ENCODE data around the gene TUBGCP6. TPM values are rescaled to one million over a fixed set of nuclear protein-coding genes. Genes with fewer than 3 reads are reported as not detected.

The TUBGCP6 gene
- total RNA-seq, 4 donors from 2014 or later, result 18.7 to 27.4 (median 19.2) TPM

GRCh38 chr22:50226063-50226874 is 18.6 kb downstream of the TUBGCP6 start:
- no peaks in the 10 kb centered on the region for H3K27me3 ChIP-seq
- in situ Hi-C loops (cut with MboI; ENCODE audit: low sequenced_read_pairs in 4 of 4) (no loop called here), intact Hi-C loops (cut with DNase I; ENCODE audit: low total_unique reads) (no loop called here)
- TF ChIP-seq CTCF (IDR thresholded peaks at IDR 0.05 in 4 of 5, conservative IDR thresholded peaks at IDR 0.05 in 1 of 5) (no peak), POLR2A (IDR thresholded peaks at IDR 0.05) (no peak)
- no peak overlapping the region for H3K27ac ChIP-seq
- no peaks in the 10 kb centered on the region for H3K9me3 ChIP-seq
- ATAC-seq (no peak), DNase-seq (no peak)
- H3K4me3 ChIP-seq, result no peak overlapping the region
- H3K4me1 ChIP-seq, result no peaks in the 10 kb centered on the region
- H3K36me3 ChIP-seq, result peaks cover 0 to 70% of the 10 kb centered on the region in 2 donors

GRCh38 chr22:50225200-50225969 is 19.4 kb downstream of the TUBGCP6 start:
- DNase-seq, result no peak

GRCh38 chr22:50224071-50224470 is 20.8 kb downstream of the TUBGCP6 start:
- TF ChIP-seq CTCF (IDR thresholded peaks at IDR 0.05 in 4 of 5, conservative IDR thresholded peaks at IDR 0.05 in 1 of 5) (no peak), POLR2A (IDR thresholded peaks at IDR 0.05) (no peak)
- Histone ChIP-seq H3K27ac (no peak overlapping the region), H3K4me3 (no peak overlapping the region), H3K4me1 (no peaks in the 10 kb centered on the region), H3K27me3 (no peaks in the 10 kb centered on the region), H3K36me3 (peaks cover 0 to 78% of the 10 kb centered on the region in 2 donors), H3K9me3 (no peaks in the 10 kb centered on the region)
- no peak for DNase-seq
- ATAC-seq, result no peak
- in situ Hi-C loops (cut with MboI; ENCODE audit: low sequenced_read_pairs in 4 of 4), result no loop called here
- intact Hi-C loops (cut with DNase I; ENCODE audit: low total_unique reads), result loop anchor here (2.0 kb wide), 1 partner anchor 15 kb away; no protein-coding TSS in a partner anchor

More at GRCh38 chr22:50225200-50225969, 19.4 kb downstream of the TUBGCP6 start:
- H3K4me1 ChIP-seq, result no peaks in the 10 kb centered on the region
- H3K9me3 ChIP-seq, result no peaks in the 10 kb centered on the region
- no peak overlapping the region for H3K27ac ChIP-seq
- no peak for ATAC-seq
- peaks cover 0 to 79% of the 10 kb centered on the region in 2 donors for H3K36me3 ChIP-seq
- intact Hi-C loops (cut with DNase I; ENCODE audit: low total_unique reads), result loop anchor here (2.0 kb wide), 1 partner anchor 13 kb away; no protein-coding TSS in a partner anchor
- TF ChIP-seq CTCF (IDR thresholded peaks at IDR 0.05 in 4 of 5, conservative IDR thresholded peaks at IDR 0.05 in 1 of 5), result no peak
- no peak for TF ChIP-seq POLR2A (IDR thresholded peaks at IDR 0.05)
- no peak overlapping the region for H3K4me3 ChIP-seq
- in situ Hi-C loops (cut with MboI; ENCODE audit: low sequenced_read_pairs in 4 of 4), result no loop called here
- no peaks in the 10 kb centered on the region for H3K27me3 ChIP-seq

- TF ChIP-seq POLR2A (IDR thresholded peaks at IDR 0.05) (no peak), CTCF (IDR thresholded peaks at IDR 0.05 in 4 of 5, conservative IDR thresholded peaks at IDR 0.05 in 1 of 5) (no peak)
- Histone ChIP-seq H3K4me3 (no peak overlapping the region), H3K9me3 (no peaks in the 10 kb centered on the region), H3K36me3 (peaks cover 0 to 85% of the 10 kb centered on the region in 2 donors), H3K4me1 (no peaks in the 10 kb centered on the region), H3K27ac (no peak overlapping the region), H3K27me3 (no peaks in the 10 kb centered on the region)
- no peak for ATAC-seq
- no peak for DNase-seq
- intact Hi-C loops (cut with DNase I; ENCODE audit: low total_unique reads) (no loop called here), in situ Hi-C loops (cut with MboI; ENCODE audit: low sequenced_read_pairs in 4 of 4) (no loop called here)
Observed at GRCh38 chr22:50222508-50222907, 22.3 kb downstream of the TUBGCP6 start.

Data from gastrocnemius medialis (tissue), 4 donors.